H1 (cell line): ENCODE measurements around the gene ARHGAP18.

Experiments used
- CEBPB ChIP-seq: IDR thresholded peaks from 2 replicates; pipeline ENCODE4 v1.6.1; 2012; ENCODE audit warnings: low read depth, low read length
- CTCF ChIP-seq, 3 experiments: IDR thresholded peaks; 1 replicate in 2 of 3; 2 replicates in 1 of 3; pipeline versions ENCODE4 v1.5.1 to v1.6.1; 2011; ENCODE audit warnings: low read length in 3 of 3, mild to moderate bottlenecking in 3 of 3, inconsistent platforms in 2 of 3, low read depth in 1 of 3, moderate library complexity in 1 of 3; ENCODE audit not compliant: insufficient read depth in 1 of 3; ENCODE audit errors: control extremely low read depth in 1 of 3
- EP300 ChIP-seq, 2 experiments: IDR thresholded peaks; 1 replicate in 1 of 2; 2 replicates in 1 of 2; pipeline ENCODE4 v1.6.1; 2011 to 2012; ENCODE audit warnings: low read depth in 2 of 2, low read length in 2 of 2, mild to moderate bottlenecking in 2 of 2, borderline replicate concordance in 1 of 2, inconsistent platforms in 1 of 2, moderate library complexity in 1 of 2
- EZH2 ChIP-seq: fragments of 200-600 bp; sonication (generic); IDR thresholded peaks from 2 replicates; pipeline ENCODE4 v1.7.1; 2012; ENCODE audit warnings: low read depth, mild to moderate bottlenecking, moderate library complexity, low read length, inconsistent platforms; ENCODE audit not compliant: severe bottlenecking
- JUND ChIP-seq: IDR thresholded peaks from 2 replicates; pipeline ENCODE4 v1.6.1; 2011; ENCODE audit warnings: mild to moderate bottlenecking, improper control_type of control experiment, low read length
- POLR2A ChIP-seq, 2 experiments: IDR thresholded peaks; 1 replicate in 1 of 2; 2 replicates in 1 of 2; pipeline ENCODE4 v1.6.1; 2011; ENCODE audit warnings: low read depth in 2 of 2, low read length in 2 of 2, mild to moderate bottlenecking in 2 of 2; ENCODE audit errors: control extremely low read depth in 1 of 2
- RAD21 ChIP-seq, 2 experiments: IDR thresholded peaks in 1 of 2; conservative IDR thresholded peaks in 1 of 2; 2 replicates each; pipeline ENCODE4 v1.6.1; 2011; ENCODE audit warnings: low read depth in 2 of 2, low read length in 2 of 2, improper control_type of control experiment in 1 of 2, inconsistent platforms in 1 of 2, mild to moderate bottlenecking in 1 of 2, moderate library complexity in 1 of 2
- TAF1 ChIP-seq: IDR thresholded peaks from 2 replicates; pipeline ENCODE4 v1.6.1; 2011; ENCODE audit warnings: mild to moderate bottlenecking, low read depth, low read length
- ZNF274 ChIP-seq: IDR thresholded peaks from 2 replicates; pipeline ENCODE4 v1.7.0; 2012; ENCODE audit warnings: low read length, borderline replicate concordance; ENCODE audit errors: extremely low read depth

- TF ChIP-seq CTCF (IDR thresholded peaks at IDR 0.05; ENCODE audit: control extremely low read depth in 1 of 3, insufficient read depth in 1 of 3, low read depth in 1 of 3, low read length in 3 of 3) (no peak), EP300 (IDR thresholded peaks at IDR 0.05; ENCODE audit: borderline replicate concordance in 1 of 2, low read depth in 2 of 2, low read length in 2 of 2) (no peak), JUND (no peak), CEBPB (no peak), POLR2A (IDR thresholded peaks at IDR 0.05; ENCODE audit: control extremely low read depth in 1 of 2, low read depth in 2 of 2, low read length in 2 of 2) (no peak), TAF1 (no peak), ZNF274 (no peak), EZH2 (no peak), RAD21 (IDR thresholded peaks at IDR 0.05 in 1 of 2, conservative IDR thresholded peaks at IDR 0.05 in 1 of 2; ENCODE audit: low read depth in 2 of 2, low read length in 2 of 2) (no peak)
These were observed 13.1 kb downstream of the ARHGAP18 start for GRCh38 chr6:129696843-129697242.
